Measurements from ENCODE around the gene SLC16A5. TPM values are rescaled to one million over a fixed set of nuclear protein-coding genes. Genes with fewer than 3 reads are reported as not detected.
"Not testable (repeated sequence)": the region's sequence is repeated elsewhere in the genome, so short reads cannot be mapped to it uniquely, and the experiment has no call there.

SLC16A5 gene
- total and polyA plus RNA-seq, 2 donors (not counting 1 experiment from before 2014, with no cell fraction given): 9.3 to 14.5 TPM

DNA sequence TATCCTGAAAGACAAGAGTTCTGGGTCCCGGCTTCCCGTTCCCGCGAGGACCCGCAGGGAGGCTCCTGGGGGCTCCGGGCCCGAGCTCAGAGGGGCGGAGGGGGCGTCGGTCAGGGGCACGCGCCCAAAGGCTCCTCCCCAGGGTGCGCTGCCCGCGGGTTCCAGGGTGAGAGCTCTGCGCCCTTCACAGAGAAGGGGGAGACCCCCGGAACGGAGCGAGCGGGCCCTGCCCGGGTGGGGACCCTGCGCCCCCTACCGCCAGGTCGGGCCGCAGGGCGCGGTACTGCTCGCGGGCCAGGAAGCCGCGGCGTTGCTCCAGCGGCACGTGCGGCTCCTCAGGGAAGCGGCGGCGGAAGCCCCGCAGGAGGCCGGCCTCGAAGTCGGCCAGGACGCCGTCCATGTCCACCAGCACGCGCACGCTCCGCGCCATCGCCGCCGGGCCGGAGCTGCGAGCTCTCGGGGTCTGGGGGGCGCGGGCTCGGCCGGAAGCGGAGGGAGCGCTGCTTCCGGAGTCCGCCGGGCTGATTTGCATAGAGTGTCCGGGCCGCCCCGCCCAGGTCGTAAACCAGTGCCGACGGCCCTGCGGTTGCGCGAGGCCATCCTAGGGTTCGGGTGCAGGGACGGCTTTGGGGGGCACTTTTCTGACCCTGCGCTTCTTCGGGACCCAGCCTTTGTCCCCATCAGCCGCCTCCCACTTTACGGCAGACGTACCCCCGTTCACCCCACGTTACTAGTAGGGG is 43.7 kb downstream of the SLC16A5 start, which contains the start of gene NT5C:
Gene NT5C, minus strand, starts transcription at position 465 of the 740 bp plus-strand sequence. Its CDS starts 35 bp downstream, at position 430.
- peaks cover 23% of the 10 kb centered on the region for H4K20me1 ChIP-seq (ENCODE audit: control insufficient read depth, insufficient read depth, low read length, poor library complexity, severe bottlenecking)
- H3K27me3 ChIP-seq (replicated peaks in 1 of 4; ENCODE audit: control extremely low read depth in 1 of 4, control insufficient read depth in 3 of 4, insufficient read depth in 4 of 4, low read length in 3 of 4): no peaks in the 10 kb centered on the region
- TF ChIP-seq EZH2 (IDR thresholded peaks at IDR 0.05; ENCODE audit: borderline replicate concordance, insufficient read depth, low read depth, low read length, poor library complexity, severe bottlenecking): no peak
- TF ChIP-seq, protein P1, sequence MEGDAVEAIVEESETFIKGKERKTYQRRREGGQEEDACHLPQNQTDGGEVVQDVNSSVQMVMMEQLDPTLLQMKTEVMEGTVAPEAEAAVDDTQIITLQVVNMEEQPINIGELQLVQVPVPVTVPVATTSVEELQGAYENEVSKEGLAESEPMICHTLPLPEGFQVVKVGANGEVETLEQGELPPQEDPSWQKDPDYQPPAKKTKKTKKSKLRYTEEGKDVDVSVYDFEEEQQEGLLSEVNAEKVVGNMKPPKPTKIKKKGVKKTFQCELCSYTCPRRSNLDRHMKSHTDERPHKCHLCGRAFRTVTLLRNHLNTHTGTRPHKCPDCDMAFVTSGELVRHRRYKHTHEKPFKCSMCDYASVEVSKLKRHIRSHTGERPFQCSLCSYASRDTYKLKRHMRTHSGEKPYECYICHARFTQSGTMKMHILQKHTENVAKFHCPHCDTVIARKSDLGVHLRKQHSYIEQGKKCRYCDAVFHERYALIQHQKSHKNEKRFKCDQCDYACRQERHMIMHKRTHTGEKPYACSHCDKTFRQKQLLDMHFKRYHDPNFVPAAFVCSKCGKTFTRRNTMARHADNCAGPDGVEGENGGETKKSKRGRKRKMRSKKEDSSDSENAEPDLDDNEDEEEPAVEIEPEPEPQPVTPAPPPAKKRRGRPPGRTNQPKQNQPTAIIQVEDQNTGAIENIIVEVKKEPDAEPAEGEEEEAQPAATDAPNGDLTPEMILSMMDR (IDR thresholded peaks at IDR 0.05): peak; percentile 73
- Mint-ChIP-seq H3K4me1 (peaks cover 35% of the 10 kb centered on the region), H3K27ac (peak within 1 kb of the TSS; percentile 96), H3K27me3 (no peaks in the 10 kb centered on the region), H3K9me3 (ENCODE audit: insufficient read depth) (no peaks in the 10 kb centered on the region), H3K4me3 (peak within 1 kb of the TSS; percentile 90)
- POLR2A ChIA-PET: interaction anchor here (0.7 to 3.5 kb wide), 12 partner anchors 10 to 283 kb away, joined by 3 to 49 read pairs (median 4); partner anchors contain the start of genes ARMC7 and SUMO2
- intact Hi-C loops (cut with micrococcal nuclease): loop anchor here (1.0 kb wide), 4 partner anchors 17 to 70 kb away; partner anchors contain the start of genes JPT1 and SUMO2
- ATAC-seq (ENCODE audit: low read depth) (peak; percentile 83), DNase-seq (peak; percentile 88)
- H3K4me1 ChIP-seq (ENCODE audit: control insufficient read depth in 2 of 2, insufficient read depth in 2 of 2, low read length in 2 of 2): peaks cover 11 to 25% of the 10 kb centered on the region in 2 donors
- peak within 1 kb of the TSS; percentile 40 to 95 (median 87) for H3K4me3 ChIP-seq (ENCODE audit: control extremely low read depth in 1 of 5, extremely low read depth in 1 of 5, insufficient read depth in 1 of 5, low read depth in 2 of 5, low read length in 4 of 5)
- H3K9ac ChIP-seq (ENCODE audit: low read length): peak within 1 kb of the TSS; percentile 88
- WGBS (ENCODE audit: insufficient coverage): under 1% methylated on average over 82 of the region's 82 CpGs
- H3K79me2 ChIP-seq (ENCODE audit: control insufficient read depth, insufficient read depth, low read length): no peaks in the 10 kb centered on the region
- H3K9me3 ChIP-seq (ENCODE audit: control extremely low read depth in 1 of 3, control insufficient read depth in 2 of 3, insufficient read depth in 1 of 3, low read length in 2 of 3): no peaks in the 10 kb centered on the region
- H3K4me2 ChIP-seq (replicated peaks; ENCODE audit: low read depth, low read length, poor library complexity, severe bottlenecking): peak within 1 kb of the TSS; percentile 86
- CTCF ChIA-PET: interaction anchor here (0.6 to 13.4 kb wide), 25 partner anchors 10 to 170 kb away, joined by 3 to 262 read pairs (median 4); partner anchors contain the start of genes ARMC7, HID1, JPT1 and MIF4GD
- peak within 1 kb of the TSS; percentile 92 for H2AFZ ChIP-seq (ENCODE audit: insufficient read depth, low read depth, low read length, poor library complexity, severe bottlenecking)
- H3K27ac ChIP-seq (ENCODE audit: low read length in 2 of 2): peak within 1 kb of the TSS; percentile 64 to 85
- peaks cover 0 to 20% of the 10 kb centered on the region in 2 experiments for H3K36me3 ChIP-seq (replicated peaks in 1 of 2; ENCODE audit: control extremely low read depth in 1 of 2, control insufficient read depth in 1 of 2, extremely low read depth in 1 of 2, insufficient read depth in 2 of 2, low read length in 1 of 2)

DNA sequence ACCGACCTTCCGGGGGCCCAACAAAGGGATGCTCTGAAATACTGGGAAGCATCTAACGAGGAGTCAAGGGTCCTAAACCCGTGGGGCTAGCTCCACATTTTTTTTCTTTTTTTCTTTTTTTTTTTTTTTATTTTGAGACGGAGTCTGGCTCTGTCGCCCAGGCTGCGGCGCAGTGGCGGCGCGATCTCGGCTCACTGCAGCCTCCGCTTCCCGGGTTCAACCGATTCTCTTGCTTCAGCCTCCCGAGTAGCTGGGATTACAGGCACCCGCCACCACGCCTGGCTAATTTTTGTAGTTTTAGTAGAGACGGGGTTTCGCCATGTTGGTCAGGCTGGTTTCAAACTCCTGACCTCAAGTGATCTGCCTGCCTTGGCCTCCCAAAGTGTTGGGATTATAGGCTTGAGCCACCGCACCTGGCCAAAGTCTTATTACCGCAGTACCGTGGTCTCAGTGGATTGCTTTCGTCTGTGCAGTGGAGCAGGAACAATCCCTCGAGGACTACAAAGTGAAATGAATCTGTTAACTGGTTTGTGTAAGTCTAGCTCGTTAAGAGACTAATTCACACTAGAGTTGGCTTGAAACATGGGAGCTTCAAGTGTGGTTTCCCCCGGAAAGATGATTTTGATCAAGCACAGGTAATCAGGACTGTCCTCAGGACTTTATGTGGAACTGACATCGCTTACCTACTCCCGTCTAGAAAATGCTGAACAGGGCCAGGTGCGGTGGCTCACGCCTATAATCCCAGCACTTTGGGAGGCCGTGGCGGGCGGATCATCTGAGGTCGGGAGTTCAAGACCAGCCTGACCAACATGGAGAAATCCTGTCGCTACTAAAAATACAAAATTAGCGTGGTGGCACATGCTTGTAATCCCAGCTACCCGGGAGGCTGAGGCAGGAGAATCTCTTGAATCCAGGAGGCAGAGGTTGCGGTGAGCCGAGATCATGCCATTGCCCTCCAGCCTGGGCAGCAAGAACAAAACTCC is 44.6 kb downstream of the SLC16A5 start:
- H3K9me3 Mint-ChIP-seq (ENCODE audit: insufficient read depth); ATAC-seq (ENCODE audit: low read depth); H3K27me3 ChIP-seq (replicated peaks in 1 of 4; ENCODE audit: control extremely low read depth in 1 of 4, control insufficient read depth in 3 of 4, insufficient read depth in 4 of 4, low read length in 3 of 4); intact Hi-C loops (cut with micrococcal nuclease); H3K9me3 ChIP-seq (ENCODE audit: control extremely low read depth in 1 of 3, control insufficient read depth in 2 of 3, insufficient read depth in 1 of 3, low read length in 2 of 3); H3K27me3 Mint-ChIP-seq; H3K79me2 ChIP-seq (ENCODE audit: control insufficient read depth, insufficient read depth, low read length); DNase-seq: not testable (repeated sequence)
- Histone ChIP-seq H3K4me3 (ENCODE audit: control extremely low read depth in 1 of 5, extremely low read depth in 1 of 5, insufficient read depth in 1 of 5, low read depth in 2 of 5, low read length in 4 of 5) (peak overlapping the region; percentile 40 to 95 (median 87)), H2AFZ (ENCODE audit: insufficient read depth, low read depth, low read length, poor library complexity, severe bottlenecking) (peak overlapping the region; percentile 92), H3K4me2 (replicated peaks; ENCODE audit: low read depth, low read length, poor library complexity, severe bottlenecking) (peak overlapping the region; percentile 86), H4K20me1 (ENCODE audit: control insufficient read depth, insufficient read depth, low read length, poor library complexity, severe bottlenecking) (peaks cover 23% of the 10 kb centered on the region), H3K27ac (ENCODE audit: low read length in 2 of 2) (peak overlapping the region; percentile 64 to 85), H3K4me1 (ENCODE audit: control insufficient read depth in 2 of 2, insufficient read depth in 2 of 2, low read length in 2 of 2) (peaks cover 11 to 23% of the 10 kb centered on the region in 2 donors), H3K36me3 (replicated peaks in 1 of 2; ENCODE audit: control extremely low read depth in 1 of 2, control insufficient read depth in 1 of 2, extremely low read depth in 1 of 2, insufficient read depth in 2 of 2, low read length in 1 of 2) (peaks cover 0 to 20% of the 10 kb centered on the region in 2 experiments), H3K9ac (ENCODE audit: low read length) (peak overlapping the region; percentile 88)
- peak overlapping the region; percentile 90 for H3K4me3 Mint-ChIP-seq
- POLR2A ChIA-PET: interaction anchor here (0.7 to 3.5 kb wide), 9 partner anchors 9 to 282 kb away, joined by 3 to 49 read pairs (median 6); partner anchors contain the start of genes ARMC7, MRPL58 and SUMO2
- peaks cover 33% of the 10 kb centered on the region for H3K4me1 Mint-ChIP-seq
- CTCF ChIA-PET: interaction anchor here (0.6 to 13.4 kb wide), 16 partner anchors 11 to 323 kb away, joined by 3 to 262 read pairs (median 5); partner anchors contain the start of genes ARMC7, HID1, JPT1 and NUP85
- peak overlapping the region; percentile 96 for H3K27ac Mint-ChIP-seq
- WGBS (ENCODE audit: insufficient coverage): 71% methylated on average over 33 of the region's 40 CpGs
